PC-9 (cell line): ENCODE data around the gene MAGI1. TPM values are rescaled to one million over a fixed set of nuclear protein-coding genes. Genes with fewer than 3 reads are reported as not detected.

Source experiments
- BruUV-seq: library from RNA; stranded (reverse); fragments of 400-500 nt; replicated peaks from 2 replicates; lab custom pipeline; 2021; lab: Mats Ljungman, UMichigan
- CTCF ChIA-PET: fragments of 300-600 bp; sonication (Branson Sonifier 250); formaldehyde crosslinking; loops from one replicate; lab custom pipeline; 2022; ENCODE audit warnings: antibody characterized with exemption; lab: Charles Lee
- POLR2A ChIA-PET: fragments of 300-600 bp; sonication (Branson Sonifier 250); formaldehyde crosslinking; loops from one replicate; lab custom pipeline; 2022; ENCODE audit warnings: antibody characterized with exemption; ENCODE audit not compliant: unreplicated experiment; lab: Charles Lee
- DNase-seq, 2 experiments: peaks; one replicate each; pipeline versions ENCODE4 v3.0.0 to v3.0.0-alpha.2; 2015 to 2022; ENCODE audit warnings: mixed read lengths in 1 of 2
- H2AFZ ChIP-seq: fragments of 200-600 bp; sonication (generic); 2 replicates; pipeline ENCODE4 v1.8.1; 2017; ENCODE audit warnings: antibody characterized with exemption
- H3F3A ChIP-seq: fragments of 200-600 bp; sonication (generic); 2 replicates; pipeline ENCODE4 v1.8.1; 2017; ENCODE audit warnings: antibody characterized with exemption, mild to moderate bottlenecking, low read depth; ENCODE audit not compliant: insufficient read depth
- H3K27ac ChIP-seq: fragments of 200-600 bp; sonication (generic); 2 replicates; pipeline ENCODE4 v1.6.1; 2016; ENCODE audit warnings: mixed run types
- H3K27me3 ChIP-seq: fragments of 200-600 bp; sonication (generic); 2 replicates; pipeline ENCODE4 v1.6.1; 2016; ENCODE audit warnings: low read depth, mixed run types; ENCODE audit not compliant: insufficient read depth
- H3K36me3 ChIP-seq: fragments of 200-600 bp; sonication (generic); 2 replicates; pipeline ENCODE4 v1.6.1; 2016; ENCODE audit warnings: low read depth, mixed run types
- H3K4me1 ChIP-seq: fragments of 200-600 bp; sonication (generic); replicated peaks from 2 replicates; pipeline ENCODE4 v1.6.1; 2016; ENCODE audit warnings: mixed run types; ENCODE audit not compliant: insufficient read depth
- H3K4me2 ChIP-seq: fragments of 200-600 bp; sonication (generic); 2 replicates; pipeline ENCODE4 v1.6.1; 2017; ENCODE audit warnings: mixed run types
- H3K4me3 ChIP-seq: fragments of 200-600 bp; sonication (generic); 2 replicates; pipeline ENCODE4 v1.6.1; 2016; ENCODE audit warnings: mixed run types
- H3K79me2 ChIP-seq: fragments of 200-600 bp; sonication (generic); 2 replicates; pipeline ENCODE4 v1.6.1; 2017; ENCODE audit warnings: low read depth, mixed run types
- H3K9me2 ChIP-seq: fragments of 200-600 bp; sonication (generic); 2 replicates; pipeline ENCODE4 v1.8.1; 2017; ENCODE audit warnings: mild to moderate bottlenecking; ENCODE audit not compliant: insufficient read depth
- H3K9me3 ChIP-seq: fragments of 200-600 bp; sonication (generic); 2 replicates; pipeline ENCODE4 v1.8.1; 2016; ENCODE audit warnings: low read depth; ENCODE audit not compliant: insufficient read depth
- H4K20me1 ChIP-seq: fragments of 200-600 bp; sonication (generic); 2 replicates; pipeline ENCODE4 v1.8.1; 2017; ENCODE audit not compliant: insufficient read depth
- CTCF ChIP-seq: fragments of 200-600 bp; sonication (generic); conservative IDR thresholded peaks from 2 replicates; pipeline ENCODE4 v1.6.1; 2017; ENCODE audit warnings: mixed run types, antibody characterized with exemption, mild to moderate bottlenecking, moderate library complexity
- EZH2 ChIP-seq: fragments of 200-600 bp; sonication (generic); IDR thresholded peaks from 2 replicates; pipeline ENCODE4 v1.8.0; 2017; ENCODE audit warnings: antibody characterized with exemption, low read depth
- intact Hi-C: fragments of 100-400 bp; cut with micrococcal nuclease; formaldehyde crosslinking; loops from one replicate; pipeline ENCODE4 v1.10.0; 2022; ENCODE audit not compliant: unreplicated experiment
- total RNA-seq: library from RNA; stranded (reverse); gene quantifications from 2 replicates; pipeline ENCODE4 v1.2.3, GENCODE V29; 2021

The MAGI1 gene
- total RNA-seq, 1 experiment from 2014 or later = 23.3 TPM

- POLR2A ChIA-PET = interaction anchor here (0.5 kb wide), 1 partner anchor 309 kb away, joined by 8 read pairs; no protein-coding TSS in a partner anchor
- CTCF ChIA-PET = no interaction called here
- Histone ChIP-seq H3K4me2 (no peak overlapping the region), H3K36me3 (no peaks in the 10 kb centered on the region), H3K27ac (no peak overlapping the region), H3K9me3 (no peaks in the 10 kb centered on the region), H3K27me3 (no peaks in the 10 kb centered on the region), H3F3A (no peaks in the 10 kb centered on the region), H3K4me3 (no peak overlapping the region), H3K4me1 (no peaks in the 10 kb centered on the region), H3K79me2 (0 out of 2 replicates have a peak, but pooled peaks cover 3% of the 10 kb centered on the region), H2AFZ (no peak overlapping the region), H3K9me2 (no peaks in the 10 kb centered on the region), H4K20me1 (no peaks in the 10 kb centered on the region)
- intact Hi-C loops = no loop called here
- no TSS peak for BruUV-seq
- no peak for DNase-seq
- no peak for TF ChIP-seq EZH2
Measured at GRCh38 chr3:65869798-65870197, 168.9 kb downstream of the MAGI1 start.

- TF ChIP-seq CTCF (no peak), EZH2 (no peak)
- H3K4me2 ChIP-seq = no peak overlapping the region
- no peaks in the 10 kb centered on the region for H3K79me2 ChIP-seq
- no peaks in the 10 kb centered on the region for H3F3A ChIP-seq
- DNase-seq = no peak
- H3K27ac ChIP-seq = no peak overlapping the region
- intact Hi-C loops = no loop called here
- H3K9me3 ChIP-seq = no peaks in the 10 kb centered on the region
- H2AFZ ChIP-seq = no peak overlapping the region
- POLR2A ChIA-PET = interaction anchor here (0.7 kb wide), 1 partner anchor 185 kb away, joined by 5 read pairs; no protein-coding TSS in a partner anchor
- H3K36me3 ChIP-seq = no peaks in the 10 kb centered on the region
- H3K9me2 ChIP-seq = no peaks in the 10 kb centered on the region
- H3K4me3 ChIP-seq = no peak overlapping the region
- no peaks in the 10 kb centered on the region for H3K27me3 ChIP-seq
- H3K4me1 ChIP-seq = no peaks in the 10 kb centered on the region
- CTCF ChIA-PET = no interaction called here
- no peaks in the 10 kb centered on the region for H4K20me1 ChIP-seq
- BruUV-seq = no TSS peak
Measured at GRCh38 chr3:65867463-65868210, 171.1 kb downstream of the MAGI1 start.

- Histone ChIP-seq H4K20me1 (no peaks in the 10 kb centered on the region), H3K4me3 (no peak overlapping the region), H2AFZ (no peak overlapping the region), H3K36me3 (no peaks in the 10 kb centered on the region), H3K27me3 (no peaks in the 10 kb centered on the region), H3K27ac (no peak overlapping the region), H3K4me2 (no peak overlapping the region), H3K79me2 (no peaks in the 10 kb centered on the region), H3K4me1 (no peaks in the 10 kb centered on the region), H3K9me3 (no peaks in the 10 kb centered on the region), H3K9me2 (no peaks in the 10 kb centered on the region), H3F3A (no peaks in the 10 kb centered on the region)
- TF ChIP-seq EZH2 (no peak), CTCF (no peak)
- no TSS peak for BruUV-seq
- intact Hi-C loops = no loop called here
- DNase-seq = no peak
- POLR2A ChIA-PET = no interaction called here
- CTCF ChIA-PET = no interaction called here
Measured at GRCh38 chr3:65864357-65864904, 174.3 kb downstream of the MAGI1 start.
